ENCODE measurements around the gene KCNT2.
"Not testable (repeated sequence)": the region's sequence is repeated elsewhere in the genome, so short reads cannot be mapped to it uniquely, and the experiment has no call there.

KCNT2 gene

DNA sequence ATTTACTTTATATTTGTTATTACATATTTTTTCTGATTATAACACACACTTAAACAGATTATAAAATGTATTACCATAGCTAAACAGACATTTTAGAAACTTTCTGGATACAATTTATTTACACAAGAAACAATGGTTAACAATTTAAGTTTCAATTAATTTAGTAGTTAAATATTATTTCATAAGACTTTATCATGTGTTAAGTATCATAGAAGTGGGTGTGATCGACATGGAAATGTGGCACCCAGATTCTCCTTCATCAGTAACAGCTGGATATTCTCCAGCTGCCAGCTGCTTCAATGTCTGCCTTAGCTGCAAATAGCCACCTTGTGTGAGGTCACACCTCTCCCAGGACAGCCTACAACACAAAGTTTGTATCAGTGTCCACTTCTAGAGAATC is 97.8 kb downstream of the KCNT2 start:
- DNase-seq: no peak

DNA sequence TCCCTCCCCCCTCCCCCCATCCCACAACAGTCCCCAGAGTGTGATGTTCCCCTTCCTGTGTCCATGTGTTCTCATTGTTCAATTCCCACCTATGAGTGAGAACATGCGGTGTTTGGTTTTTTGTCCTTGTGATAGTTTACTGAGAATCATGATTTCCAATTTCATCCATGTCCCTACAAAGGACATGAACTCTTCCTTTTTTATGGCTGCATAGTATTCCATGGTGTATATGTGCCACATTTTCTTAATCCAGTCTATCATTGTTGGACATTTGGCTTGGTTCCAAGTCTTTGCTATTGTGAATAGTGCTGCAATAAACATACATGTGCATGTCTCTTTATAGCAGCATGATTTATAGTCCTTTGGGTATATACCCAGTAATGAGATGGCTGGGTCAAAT is 104.0 kb downstream of the KCNT2 start:
- DNase-seq: not testable (repeated sequence)

DNA sequence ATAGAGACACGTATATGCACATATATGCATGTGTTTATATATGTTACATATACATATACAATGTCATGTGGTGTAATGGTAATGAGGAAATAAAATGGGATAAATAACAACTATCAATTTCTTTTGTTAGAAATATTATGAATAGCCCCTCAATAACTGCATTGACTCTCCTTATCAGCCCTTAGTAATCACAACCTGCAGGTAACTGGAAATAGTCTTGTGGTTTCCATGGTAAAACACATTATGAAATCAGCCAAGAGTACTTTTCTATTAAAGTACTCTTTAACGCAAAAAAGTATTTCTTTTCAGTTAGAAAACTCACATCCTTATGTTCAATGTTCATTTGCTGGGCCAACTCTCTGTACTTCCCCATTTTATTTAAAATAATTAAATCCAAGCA is 105.8 kb downstream of the KCNT2 start:
- DNase-seq: no peak

DNA sequence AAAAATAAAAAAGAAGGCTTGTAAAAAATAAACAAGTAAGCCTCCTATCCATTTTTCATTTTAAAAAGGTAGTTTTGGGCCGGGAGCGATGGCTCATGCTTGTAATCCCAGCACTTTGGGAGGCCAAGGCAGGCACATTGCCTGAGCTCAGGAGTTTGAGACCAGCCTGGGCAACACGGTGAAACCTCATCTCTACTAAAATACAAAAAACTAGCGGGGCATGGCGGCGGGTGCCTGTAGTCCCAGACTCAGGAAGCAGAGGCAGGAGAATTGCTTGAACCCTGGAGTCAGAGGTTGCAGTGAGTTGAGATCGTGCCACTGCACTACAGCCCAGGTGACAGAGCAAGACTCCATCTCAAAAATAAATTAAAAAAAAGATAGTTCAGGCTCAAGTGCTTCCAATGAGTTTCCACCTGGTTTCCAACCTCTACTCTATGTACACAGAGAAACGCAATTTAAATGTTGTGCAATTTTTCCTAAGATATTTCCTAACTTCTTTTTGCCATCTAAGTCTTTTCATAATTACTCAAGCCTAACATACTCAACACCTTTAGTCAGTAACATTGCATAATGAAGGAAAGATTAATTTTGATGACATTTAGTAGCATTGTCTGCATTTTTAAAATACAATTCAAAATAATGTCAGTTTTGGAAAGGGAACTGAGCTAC is 106.3 kb downstream of the KCNT2 start:
- DNase-seq: no peak

DNA sequence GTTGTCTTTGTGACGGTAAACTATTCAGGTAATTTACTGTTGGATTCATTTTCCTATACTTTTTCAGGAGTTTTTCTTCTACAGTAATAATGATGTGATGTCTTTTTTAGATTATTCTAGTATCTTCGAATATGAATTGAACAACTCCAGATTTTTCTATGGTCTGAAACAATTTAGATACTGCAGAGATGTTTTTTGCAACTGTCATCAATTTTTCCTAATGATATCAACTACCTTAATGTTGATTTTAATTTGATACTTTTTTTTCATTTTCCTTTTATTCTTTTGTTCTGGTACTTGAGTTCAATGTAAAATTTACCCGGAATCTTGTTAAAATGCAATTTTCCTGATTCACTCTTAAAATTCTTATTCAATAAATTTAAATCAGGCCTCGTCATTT is 110.4 kb downstream of the KCNT2 start:
- DNase-seq: no peak

DNA sequence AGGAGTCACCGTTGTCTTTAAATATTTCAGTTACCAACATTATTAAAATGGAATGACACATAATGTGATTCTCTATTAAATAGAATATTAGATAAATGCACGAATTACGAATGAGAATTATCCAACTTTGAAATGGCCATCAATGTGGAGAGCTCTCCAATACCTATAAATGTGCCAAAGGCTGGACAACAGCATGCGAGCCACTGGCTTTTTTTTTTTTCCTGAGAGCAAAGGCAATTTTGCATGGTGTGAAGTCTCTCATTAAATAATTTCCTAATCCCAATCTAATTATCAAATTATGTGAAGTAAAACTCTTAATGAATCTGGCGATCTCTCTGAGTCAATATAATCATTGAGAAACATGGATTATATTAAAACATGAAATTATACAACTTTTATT is 113.5 kb downstream of the KCNT2 start:
- no peak for DNase-seq

DNA sequence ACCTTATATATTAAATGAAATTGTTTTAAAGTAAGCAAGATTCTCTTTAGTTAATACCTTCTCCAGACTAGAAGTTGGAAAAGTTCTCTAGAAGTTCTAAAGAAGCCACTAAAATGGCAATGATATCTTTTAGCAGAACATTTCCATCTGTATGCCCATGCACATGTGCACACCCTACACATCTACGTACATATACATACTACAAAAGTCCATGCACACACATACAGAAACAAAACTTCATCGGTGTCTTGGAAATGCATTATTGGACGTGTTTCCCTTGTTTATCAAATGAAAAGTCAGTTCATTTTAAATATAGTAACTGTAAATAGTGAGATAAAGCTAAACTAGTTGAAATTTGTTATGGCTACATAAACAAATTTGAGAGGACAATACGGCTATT is 114.4 kb downstream of the KCNT2 start:
- DNase-seq: no peak

DNA sequence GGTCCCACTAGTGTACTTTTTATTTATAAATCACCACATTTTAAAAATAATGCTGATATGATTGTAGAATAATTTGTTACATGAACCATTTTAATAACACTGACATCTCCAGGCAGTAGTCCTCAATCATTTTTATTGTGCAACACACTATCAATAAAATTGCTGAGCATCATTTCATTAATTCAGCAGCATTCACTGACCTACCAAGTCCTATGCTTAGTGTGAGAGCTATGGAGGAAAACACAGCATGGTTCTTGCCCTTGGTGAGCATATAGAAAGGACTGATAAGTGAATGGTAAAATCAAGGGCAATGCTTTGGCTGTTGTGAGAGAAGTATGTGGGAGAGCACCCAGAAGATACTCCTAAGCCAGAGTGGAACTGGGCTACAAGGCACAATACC is 119.7 kb downstream of the KCNT2 start:
- no peak for DNase-seq

DNA sequence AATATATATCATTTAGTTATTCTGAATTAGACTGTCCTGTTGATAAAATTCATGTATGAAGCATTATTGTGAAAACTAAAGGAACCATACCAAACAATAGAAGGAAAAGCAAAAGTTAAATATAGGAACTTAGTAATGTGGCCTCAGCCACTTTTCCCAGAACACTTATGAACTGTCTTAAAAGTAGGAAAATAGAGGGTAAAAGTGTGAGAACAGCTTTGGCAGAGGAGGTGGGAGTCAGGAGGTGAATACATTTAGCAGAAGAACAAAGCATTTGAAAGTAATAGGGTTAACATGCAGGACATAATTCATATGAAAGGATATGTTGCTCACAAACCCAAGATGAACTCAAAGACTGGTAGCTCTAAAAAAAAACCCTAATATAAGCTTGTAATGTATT is 121.9 kb downstream of the KCNT2 start:
- DNase-seq: no peak

DNA sequence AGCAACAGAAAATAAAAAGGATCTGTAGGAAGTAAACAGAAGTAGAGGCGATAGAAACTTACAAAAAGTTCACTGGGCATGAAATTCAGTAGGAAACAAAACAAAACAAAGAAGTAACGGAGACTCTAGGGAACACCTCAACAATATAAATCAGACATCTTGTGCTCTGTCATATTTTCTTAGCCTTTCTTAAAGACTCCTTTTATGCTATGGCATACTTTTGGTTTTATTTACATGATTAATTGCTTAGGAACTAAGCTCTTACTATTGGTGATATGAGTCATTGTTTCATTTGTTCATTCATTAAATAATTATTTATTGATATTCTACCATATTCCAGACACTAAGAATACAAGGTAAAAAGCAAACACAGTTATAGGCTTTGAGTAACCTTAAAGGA is 126.6 kb downstream of the KCNT2 start:
- DNase-seq: no peak

DNA sequence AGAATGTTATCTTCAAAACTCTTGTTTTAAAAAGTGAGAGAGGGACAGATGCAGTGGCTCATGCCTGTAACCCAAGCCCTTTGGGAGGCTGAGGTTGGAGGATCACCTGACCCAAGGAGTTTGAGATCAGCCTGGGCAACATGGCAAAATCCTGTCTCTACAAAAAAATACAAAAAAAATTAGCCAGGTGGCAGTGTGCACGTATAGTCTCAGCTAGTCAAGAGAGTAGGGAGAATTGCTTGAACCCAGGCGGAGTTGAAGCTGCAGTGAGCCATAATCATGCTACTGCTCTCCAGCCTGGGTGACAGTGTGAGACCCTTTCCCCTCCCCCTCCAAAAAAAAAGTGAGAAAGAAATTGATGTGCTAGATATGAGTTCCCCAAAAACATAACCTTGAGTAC is 131.0 kb downstream of the KCNT2 start:
- DNase-seq: no peak

DNA sequence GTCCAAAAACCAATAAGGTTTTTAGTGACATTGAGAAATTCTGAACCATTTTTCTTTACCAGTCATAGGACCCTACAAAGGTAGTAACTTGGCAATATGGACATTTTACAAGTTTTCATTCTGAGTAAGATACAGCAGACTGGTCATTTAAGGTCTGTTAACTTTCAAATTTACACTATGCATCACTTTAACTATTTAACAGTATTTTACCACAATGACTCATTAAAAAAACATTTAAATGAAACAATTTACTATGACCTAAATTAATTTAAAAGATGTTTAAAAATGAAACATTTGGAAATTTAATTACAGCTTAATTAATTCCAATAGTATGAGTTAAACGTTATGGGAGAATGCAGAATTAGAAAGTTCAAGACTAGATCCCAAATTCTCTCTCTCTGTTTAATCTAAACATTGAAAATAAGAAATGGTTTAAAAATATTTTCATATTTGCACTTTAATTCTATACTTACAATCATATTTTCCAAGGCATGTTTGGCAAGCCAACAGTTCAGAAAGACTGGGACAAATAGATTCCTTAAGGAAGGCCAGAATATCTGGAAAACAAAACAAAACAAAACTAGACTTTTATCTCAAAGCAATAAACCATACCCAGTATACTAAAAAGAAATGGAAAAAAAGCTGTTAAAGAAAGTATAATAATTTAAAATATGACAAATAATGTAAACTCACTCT is 140.9 kb downstream of the KCNT2 start:
- DNase-seq: no peak

DNA sequence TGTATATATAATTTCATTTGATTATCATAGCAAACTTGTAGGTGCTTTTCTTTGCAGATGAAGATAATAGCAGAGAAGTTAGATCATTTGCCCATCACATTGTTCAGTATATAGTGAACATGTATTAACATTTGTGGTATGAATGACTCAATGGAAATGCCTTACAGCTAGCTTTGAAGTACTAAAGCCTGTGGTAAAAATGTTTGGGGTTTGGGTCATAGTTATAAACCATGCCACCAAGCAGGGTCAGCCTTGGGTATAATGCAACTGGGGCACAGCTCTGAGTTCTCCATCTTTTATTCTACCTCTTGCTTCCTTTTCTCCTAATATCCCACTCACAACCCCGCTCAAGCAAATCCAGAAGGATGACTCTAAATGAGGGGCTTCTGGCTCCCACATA is 141.6 kb downstream of the KCNT2 start:
- no peak for DNase-seq

DNA sequence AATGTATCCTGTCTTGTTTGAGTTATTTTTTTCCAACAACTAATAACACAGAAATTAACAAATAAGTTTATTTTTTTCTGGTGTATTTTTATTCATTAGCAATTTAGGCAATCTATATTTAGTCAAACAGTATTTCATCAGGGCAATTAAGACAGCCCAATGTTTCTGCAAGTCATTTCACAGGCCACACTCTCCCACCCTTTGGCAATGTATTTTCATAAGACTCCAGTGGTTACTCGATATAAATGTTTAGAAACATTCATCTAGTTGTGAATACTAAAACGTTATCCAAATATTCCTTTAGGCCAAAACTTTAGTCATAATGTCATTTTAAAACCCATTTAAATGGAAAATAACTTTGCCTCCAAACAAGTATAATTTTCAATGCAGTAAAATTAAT is 142.1 kb downstream of the KCNT2 start:
- DNase-seq: no peak

DNA sequence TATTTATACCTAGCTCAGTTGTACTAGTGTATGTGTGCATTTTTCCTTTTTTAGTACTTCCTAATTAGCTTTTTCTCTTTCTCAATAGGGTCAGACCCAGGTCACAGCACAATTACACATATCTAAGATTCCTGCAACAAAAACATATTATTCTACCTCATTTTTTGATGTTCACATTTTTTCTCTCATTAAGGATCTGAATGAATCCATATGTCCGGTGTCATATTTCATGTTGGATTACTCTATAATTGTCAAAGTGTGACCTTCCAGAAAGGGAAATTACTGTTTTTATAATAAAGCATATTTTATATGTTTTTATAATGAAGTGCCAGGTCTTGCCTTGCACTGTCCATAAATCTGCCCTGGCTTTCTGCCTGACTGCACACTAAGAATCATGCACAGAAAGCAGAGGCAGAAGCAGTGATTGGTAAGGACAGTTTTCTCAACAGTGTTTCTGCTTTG is 143.7 kb downstream of the KCNT2 start:
- DNase-seq: peak; percentile 50

DNA sequence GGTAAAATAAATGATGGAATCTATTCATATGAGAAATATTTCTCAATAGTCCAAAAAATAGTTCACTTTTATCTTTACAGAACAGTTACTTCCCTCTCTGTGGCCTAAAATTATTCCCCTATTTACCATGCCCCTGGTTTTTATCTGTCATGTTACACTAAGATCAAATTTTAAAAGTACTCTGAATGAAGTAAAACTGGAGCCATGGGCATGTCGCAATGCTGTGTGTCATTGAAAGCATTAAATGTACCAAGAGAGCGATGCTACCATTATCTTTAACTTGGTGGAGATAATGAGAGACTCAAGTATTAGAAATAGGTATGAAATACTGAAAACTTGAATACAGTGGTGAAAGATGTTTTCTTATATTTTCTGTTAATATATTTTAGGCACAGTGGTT is 146.2 kb downstream of the KCNT2 start:
- DNase-seq: no peak

DNA sequence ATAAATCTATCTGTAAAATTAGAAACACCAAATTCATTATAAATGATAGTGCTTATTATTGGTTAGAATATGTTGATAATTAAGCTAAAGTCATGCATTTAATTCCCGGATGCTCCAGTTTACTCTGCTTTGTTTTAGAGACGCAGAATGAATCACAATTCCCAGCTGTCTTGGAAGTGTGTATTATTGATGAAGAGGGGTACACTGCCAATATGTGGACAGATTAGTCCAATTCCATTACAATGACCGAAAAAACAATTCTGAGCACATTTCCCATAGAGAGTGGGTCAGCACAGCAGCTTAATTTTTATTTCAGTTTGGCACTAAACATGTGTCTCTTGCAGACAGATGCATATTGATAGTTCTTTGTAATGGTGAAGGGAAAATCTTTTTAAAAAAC is 146.7 kb downstream of the KCNT2 start:
- DNase-seq: no peak

DNA sequence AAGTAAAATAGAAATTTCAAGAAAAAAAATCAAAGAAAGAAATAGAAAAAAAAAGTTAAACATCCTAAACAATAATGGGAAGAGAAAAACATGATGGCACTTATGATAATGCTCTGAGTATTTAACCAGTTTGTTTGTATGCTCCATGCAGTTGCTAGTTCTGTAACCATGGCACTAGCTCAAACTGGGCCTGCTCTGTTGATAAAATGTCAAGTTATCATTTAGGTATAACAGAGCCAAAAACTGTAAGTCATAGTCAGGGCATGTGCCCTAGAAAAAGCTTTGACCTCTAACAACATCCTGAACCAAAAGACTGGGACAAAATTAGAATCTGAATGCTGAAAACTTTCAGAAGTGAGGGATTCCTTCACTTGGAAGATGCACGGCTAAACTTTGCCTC is 148.9 kb downstream of the KCNT2 start:
- no peak for DNase-seq

DNA sequence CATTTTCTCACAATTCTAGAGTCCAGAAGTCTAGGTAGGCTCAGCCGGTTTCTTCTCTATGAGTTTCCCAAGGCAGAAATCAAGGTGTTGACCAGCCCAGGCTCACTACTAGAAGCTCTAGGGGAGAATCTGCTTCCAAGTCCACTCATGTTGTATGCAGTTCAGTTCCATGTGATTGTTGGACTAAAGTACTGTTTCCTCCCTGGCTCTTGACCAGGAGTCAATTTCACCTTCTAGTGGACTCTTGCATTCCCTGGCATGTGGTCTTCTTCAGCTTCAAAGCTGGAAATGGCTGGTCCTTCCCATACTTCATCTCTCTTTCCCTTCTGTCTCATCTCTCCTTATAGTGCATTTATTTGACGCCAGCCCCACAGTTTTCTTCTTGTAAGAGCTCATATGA is 153.4 kb downstream of the KCNT2 start:
- DNase-seq: no peak

DNA sequence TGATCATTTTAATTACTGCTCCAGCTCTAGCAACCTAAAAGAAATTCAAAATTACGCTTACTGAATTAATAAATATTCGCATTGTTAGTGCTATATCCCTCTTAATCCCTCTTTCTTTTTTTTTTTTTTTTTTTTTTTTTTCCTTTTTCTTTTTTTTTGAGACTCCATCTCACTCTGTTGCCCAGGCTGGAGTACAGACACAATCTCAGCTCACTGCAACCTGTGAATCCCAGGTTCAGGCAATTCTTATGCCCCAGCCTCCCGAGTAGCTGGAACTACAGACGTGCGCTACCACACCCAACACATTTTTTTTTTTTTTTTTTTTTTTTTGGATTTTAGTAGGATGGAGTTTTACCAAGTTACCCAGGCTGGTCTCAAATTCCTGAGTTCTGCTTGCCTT is 157.1 kb downstream of the KCNT2 start:
- DNase-seq: no peak

DNA sequence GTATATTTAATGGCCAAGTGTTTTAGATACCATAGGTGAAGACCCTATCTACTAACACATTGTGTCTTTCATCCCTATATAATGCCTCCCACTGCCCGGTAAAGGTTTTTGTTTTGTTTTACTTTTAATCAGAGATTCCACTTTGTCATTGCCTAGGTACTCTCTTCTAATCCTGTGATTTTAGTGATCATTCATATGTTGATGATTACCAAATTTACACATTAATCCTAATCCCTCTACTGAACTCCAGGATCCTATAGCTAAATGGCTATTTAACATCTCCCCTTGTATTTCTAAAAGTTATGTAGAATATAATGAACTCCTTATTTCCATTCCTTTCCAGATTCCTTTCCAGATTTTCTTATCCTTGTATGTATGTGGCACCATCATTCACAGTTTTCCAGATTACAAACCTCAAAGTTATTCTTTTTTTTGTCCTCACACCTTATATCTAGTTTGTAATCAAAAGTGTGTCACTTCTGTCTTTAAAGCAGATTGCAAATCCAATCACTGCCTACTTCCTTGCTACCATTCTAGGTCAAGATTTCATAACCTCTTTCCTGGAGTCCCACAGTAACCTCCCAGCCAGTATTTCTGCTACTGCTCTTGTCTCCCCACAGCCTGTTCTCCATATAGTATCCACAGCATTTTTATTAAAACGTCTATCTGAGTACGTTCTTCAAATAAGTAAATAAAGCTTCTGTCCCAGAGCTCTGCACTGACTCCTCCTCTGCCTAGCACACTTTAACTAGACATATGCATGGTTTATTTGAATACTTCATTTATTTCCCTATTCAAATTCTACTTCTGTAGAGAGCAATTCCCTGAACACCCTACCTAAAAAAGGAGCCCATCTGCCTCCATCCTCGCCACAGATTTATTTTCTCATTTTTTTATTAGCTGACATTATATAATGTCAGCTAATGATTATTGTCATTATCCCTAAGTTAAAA is 157.8 kb downstream of the KCNT2 start:
- no peak for DNase-seq

DNA sequence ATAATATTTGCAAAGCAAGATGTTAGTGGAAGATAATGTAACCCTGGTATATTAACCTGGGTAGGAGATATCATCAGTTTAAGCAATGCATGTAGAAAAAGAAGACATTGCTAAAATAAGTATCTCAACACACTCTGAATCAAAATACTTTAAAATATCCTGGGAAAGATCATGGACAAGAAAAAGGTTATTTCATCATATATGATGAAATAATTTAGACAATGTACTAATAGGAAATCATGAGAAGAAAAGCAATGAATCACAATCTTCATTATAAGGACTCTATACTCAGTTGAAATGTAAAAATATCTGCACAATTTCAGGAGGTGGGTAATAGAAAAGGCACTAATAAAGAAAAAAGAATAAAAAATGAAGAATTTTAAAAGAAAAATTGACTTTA is 158.8 kb downstream of the KCNT2 start:
- DNase-seq: no peak

DNA sequence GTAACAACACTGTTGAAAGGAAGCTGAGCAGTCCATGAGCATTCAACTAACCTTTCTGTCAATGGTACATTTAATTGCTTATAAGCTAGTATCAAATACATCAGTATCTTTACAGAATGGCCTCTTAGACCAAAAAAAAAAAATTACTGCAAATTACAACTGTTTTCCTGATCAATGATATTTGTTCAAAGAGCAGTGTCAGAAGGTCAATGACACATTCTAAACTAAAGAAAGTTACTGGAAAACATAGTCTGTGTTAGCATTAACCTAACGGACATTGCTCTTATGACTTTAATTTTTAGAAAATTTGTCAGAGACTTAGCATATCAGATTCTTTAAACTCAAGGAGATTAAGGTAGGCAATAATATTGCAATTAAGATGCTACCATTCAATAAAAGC is 162.5 kb downstream of the KCNT2 start:
- no peak for DNase-seq

DNA sequence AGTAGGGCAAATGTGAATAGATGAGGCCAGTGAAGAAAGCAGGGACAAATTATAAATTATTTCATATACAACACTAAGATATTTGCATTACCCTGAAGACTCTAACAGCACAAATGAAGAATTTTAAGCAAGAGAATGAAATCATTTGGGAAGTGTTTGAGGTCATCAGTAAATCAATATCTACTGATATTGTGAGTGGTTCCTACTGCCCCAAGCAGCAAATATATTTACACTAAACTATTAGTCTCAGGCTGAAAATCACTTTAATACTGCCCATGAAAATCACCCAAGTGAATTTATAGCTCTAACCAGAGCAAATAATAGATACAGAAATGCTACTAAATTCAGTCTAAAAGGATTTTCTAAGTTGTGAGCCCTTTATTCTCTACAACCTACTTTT is 163.6 kb downstream of the KCNT2 start:
- no peak for DNase-seq
